ENCODE results near the gene SLC66A3.

SLC66A3 gene

DNA sequence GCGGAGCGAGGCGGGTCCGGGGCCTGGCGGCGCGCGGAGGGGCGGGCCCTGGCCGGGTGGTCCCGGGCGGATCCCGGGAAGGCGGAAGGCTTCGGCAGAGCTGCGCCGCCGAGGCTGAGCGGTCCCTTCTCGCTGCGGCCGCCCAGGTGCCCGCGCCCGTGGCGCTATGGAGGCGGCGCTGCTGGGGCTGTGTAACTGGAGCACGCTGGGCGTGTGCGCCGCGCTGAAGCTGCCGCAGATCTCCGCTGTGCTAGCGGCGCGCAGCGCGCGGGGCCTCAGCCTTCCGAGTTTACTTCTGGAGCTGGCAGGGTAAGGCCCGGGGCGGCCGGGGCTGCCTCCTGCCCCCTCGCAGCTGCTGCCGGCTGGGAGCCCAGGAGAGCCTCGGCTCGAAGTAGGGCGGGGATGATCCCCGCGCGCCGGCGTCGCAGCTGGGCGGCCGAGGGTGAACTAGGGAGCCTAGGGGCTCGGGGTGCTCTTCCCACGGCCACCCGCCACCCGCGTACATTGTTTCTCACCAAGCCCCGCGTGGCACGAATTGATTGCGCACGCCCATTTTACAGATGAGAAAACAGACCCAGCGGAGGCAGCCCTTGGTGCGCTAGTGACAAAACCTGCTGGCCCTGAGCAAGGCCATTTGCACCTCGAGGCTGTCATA lies at the start of gene SLC66A3:
TSS of gene SLC66A3 (plus strand) at position 87 of the 655 bp plus-strand sequence. CDS start at position 167, 80 bp downstream.
- DNase-seq (ENCODE audit: low spot score), result peak; percentile 9

DNA sequence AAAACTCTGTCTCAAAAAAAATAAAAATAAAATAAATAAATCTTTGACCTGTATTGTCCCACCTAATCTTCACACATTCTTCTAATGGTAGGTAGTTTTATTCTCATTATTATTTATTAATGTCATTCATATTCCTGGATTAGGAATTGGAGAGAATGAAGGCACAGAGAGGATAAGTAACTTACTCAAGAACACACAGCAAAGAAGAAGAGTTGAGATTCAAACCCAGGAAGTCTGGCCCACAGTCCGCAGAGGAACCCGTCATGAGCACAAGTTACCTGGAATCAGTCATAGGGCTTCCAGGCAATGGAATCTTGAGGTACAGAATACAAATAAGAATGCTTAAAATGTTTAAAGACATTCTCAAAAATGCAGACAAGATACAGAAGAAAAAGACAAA lies 46.3 kb upstream of the SLC66A3 start:
- no peak for DNase-seq (ENCODE audit: low spot score)

DNA sequence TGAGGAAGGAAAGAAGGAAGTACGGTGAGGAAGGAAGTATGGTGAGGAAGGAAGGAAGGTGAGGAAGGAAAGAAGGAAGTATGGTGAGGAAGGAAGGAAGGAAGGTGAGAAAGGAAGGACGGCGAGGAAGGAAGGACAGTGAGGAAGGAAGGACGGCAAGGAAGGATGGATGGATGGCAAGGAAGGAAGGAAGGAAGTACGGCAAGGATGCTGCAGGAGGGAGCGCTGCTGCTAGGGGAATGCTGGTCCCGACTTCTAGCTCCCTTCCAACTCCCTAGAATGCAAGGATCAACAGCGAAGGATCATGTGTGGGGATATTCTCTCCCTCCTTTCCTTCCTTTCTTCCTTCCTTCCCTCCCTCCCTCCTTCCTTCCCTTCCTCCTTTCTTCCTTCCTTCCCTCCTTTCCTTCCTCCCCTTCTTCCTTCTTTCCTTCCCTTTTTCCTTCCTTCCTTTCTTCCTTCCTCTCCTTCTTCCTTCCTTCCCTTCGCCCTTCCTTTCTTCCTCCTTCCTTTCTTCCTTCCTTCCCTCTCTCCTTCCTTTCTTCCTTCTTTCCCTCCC lies 42.3 kb upstream of the SLC66A3 start:
- DNase-seq (ENCODE audit: low spot score), result no peak

DNA sequence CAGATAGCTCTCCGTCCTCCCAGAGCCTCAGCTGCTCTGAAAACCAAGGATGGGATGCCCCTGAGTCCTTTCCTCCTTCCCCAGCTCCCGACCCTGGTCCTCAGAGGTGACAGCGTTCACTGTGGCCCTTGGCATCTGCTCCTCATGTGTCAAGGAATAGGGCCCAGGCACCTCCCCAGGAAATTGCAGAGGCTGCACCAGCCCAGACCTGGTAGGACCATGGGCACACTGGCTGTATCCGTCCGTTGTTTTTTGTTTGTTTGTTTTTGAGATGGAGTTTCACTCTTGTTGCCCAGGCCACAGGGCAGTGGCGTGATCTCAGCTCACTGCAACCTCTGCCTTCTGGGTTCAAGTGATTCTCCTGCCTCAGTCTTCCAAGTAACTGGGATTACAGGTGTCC lies 37.5 kb upstream of the SLC66A3 start:
- DNase-seq (ENCODE audit: low spot score), result no peak

DNA sequence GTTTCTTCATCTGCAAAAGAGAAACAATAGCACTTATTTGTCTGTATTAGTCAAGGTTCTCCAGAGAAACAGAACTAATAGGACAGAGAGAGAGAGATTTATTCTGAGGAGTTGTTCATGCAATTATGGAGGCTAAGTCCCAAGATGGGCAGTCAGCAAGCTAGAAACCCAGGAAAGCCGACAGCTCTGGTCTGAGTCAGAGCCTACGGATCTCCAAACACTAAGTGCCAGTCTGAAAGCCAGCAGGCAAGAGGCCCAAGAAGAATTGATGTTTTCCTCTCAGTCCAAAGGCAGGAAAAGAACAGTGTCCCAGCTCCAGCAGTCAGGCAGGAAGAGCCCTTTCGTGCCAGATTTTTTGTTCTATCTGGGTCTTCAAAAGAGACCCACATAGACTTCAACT lies 36.5 kb upstream of the SLC66A3 start:
- DNase-seq (ENCODE audit: low spot score), result no peak

DNA sequence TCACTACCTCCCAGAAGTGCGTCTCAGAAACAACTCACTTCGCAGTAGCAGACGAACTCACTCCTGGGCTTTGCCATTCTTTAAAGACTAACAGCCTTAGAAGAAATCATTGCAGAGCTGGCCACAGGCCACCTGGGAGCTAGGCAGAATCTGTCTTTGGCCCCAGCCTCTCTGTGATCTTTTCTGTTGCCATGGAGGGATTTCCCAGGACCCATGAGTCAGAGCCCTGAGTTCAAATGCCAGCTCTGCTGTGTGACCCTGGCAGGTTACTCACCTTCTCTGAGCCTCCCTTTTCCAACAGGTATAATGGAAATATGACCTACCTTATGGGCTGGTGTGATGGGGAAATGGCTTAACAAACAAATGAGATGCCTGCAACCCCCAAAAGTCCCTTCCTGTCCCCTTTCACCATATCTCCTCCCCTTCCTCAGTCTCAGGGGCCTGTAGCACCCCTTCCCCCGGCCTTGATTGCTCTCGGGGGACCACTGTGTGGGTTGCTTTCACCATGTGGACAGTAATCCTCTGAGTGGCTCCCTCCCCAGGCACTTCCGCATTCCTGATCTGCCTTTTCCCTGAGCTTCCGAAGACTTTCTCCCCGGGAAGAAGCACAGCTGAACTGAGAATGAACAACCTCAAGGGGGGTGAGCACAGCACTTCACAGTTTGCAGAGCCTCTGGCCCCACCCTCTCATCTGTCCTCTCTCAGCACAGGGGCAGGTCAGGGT lies 34.0 kb upstream of the SLC66A3 start:
- no peak for DNase-seq (ENCODE audit: low spot score)

DNA sequence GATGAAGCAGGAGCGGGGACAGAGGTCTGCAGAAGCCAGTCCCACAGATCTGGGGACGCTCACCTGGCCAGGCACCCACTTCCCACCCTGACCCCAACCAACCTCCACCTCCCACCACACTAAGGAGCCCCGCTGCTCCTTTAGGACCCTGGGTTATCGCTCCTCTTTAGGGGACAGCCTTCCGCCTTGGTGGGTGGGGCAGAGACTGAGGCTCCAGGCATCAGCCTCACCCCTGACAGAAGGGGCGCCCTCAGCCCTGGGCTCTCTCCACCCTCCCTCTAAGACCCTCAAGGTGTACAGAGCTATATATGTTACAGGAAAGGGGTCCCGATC lies 33.5 kb upstream of the SLC66A3 start:
- DNase-seq (ENCODE audit: low spot score), result no peak

DNA sequence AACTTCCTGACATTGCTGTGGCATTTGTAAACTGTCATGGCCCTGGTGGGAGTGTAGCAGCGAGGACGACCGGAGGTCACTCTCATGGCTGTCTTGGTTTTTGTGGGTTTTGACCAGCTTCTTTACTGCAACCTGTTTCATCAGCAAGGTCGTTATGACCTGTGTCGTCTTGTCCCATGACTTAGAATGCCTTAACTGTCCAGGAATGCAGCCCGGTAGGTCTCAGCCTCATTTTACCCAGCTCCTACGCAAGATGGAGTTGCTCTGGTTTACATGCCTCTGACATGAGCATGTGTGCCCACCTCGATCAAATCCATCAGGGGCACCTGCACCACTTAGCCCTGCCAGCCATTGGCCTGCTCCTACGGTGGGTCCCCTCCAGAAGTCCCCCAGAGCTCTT lies 32.9 kb upstream of the SLC66A3 start:
- no peak for DNase-seq (ENCODE audit: low spot score)

DNA sequence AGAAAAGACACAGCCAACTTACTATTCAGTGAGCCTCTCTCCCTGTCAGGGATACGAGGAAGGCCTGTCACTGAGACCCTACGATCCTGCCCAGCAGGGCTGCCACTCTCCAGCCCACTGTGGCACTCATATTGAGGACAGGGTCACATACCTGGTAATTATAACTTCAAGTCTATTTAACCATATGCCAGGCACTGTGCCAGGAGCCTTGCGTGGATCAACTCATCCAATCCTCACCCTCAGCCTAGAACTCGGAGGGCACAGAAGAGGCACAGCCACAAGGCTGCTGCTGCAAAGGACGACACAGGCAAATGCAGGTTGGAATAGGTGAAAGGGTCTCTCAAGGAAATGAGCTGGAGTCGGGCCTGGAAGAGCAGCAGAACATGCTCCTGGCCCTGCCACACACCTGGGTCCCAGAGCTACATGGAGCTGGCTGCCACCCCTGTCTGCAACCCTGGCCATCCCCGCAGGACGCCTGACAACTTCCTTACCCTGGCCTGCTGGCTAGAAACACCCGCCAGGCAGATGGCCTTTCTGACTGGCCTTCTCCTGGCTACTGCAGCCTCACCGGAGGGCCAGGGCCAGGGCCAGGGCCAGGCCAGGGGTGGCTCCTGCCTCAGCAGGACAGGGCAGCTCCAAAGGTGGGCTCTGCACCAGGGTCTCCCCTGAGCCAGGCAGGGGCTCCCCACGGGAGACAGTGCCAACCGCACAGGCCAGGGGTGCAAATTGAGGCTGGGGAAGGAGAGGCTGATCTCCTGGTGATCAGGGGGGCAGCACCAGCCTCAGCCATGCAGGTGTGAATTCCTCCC lies 32.1 kb upstream of the SLC66A3 start:
- DNase-seq (ENCODE audit: low spot score), result no peak

DNA sequence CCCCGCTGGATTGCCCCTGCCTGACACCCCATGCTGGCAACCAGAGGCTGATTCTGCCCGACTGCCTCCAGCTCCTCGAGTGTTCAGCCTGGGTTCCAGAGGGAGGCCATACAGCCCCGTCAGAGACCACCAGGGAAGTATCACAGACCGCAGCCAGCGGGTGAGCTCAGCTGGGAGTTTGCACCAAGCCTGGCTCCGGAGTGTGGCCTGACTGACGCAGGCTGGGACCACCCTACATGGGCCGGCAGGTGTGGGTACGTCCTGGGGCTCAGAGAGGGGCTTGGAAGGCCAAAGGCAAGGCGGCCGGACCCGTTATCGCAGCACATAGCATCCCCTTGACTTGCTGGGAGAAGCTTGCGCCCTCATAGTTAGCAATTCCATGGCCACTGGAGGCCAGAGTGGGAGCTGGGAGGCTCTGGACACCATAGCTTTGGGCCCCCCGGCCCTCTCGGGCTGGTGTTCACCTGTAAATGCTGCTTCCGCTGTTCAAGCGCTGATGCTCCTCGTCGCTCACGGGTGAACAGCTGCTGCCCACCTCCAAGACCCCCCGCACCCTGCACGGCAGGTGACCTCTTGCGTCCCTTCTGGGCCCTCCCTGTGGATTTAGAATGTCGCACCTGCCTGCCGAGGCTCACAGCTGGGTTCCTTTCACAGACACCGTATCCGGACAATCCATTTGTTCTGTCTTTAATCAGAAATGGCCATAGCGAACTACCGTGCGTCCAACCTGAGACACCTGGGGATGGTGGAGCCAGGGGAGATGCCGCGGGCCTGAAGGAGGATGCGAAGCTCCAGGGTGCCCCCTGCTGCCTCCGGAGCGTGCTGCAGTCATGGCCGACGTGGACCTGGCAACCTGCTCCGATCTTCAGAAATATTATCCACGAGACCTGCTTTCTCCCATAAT lies 31.2 kb upstream of the SLC66A3 start:
- peak; percentile 71 for DNase-seq (ENCODE audit: low spot score)

DNA sequence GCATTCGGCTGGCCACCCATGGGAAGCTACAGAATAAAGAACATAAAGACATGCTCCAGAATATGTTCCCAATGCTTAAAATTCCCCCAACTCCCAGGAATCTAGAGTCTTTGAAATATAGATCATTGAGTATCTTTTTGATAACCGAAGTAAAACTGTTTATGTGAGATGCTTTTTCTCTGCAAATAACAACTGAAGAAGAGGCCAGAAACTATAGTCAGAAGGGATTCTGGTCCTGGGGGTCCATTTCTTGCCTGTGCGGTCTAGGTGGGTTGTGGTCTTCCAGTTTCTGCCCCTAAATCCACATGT lies 30.6 kb upstream of the SLC66A3 start:
- no peak for DNase-seq (ENCODE audit: low spot score)

DNA sequence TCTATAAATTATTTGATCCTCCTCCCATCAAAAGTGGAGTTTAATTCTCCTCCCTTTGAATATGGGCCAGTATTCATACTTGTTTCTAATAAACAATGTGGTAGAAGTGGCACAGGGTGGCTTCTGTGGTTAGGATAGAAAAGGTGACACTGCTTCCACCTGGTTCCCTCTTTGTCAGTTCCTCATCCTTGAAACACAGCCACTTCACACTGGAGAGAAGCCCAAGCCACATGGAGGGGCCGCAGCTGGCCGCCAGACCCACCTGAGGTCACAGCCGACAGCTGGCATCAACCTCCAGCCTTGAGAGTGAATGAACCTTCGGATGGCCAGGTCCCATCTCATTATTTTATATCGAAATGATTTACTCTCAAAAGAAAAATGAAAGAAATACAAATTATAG lies 27.5 kb upstream of the SLC66A3 start:
- DNase-seq (ENCODE audit: low spot score), result no peak

DNA sequence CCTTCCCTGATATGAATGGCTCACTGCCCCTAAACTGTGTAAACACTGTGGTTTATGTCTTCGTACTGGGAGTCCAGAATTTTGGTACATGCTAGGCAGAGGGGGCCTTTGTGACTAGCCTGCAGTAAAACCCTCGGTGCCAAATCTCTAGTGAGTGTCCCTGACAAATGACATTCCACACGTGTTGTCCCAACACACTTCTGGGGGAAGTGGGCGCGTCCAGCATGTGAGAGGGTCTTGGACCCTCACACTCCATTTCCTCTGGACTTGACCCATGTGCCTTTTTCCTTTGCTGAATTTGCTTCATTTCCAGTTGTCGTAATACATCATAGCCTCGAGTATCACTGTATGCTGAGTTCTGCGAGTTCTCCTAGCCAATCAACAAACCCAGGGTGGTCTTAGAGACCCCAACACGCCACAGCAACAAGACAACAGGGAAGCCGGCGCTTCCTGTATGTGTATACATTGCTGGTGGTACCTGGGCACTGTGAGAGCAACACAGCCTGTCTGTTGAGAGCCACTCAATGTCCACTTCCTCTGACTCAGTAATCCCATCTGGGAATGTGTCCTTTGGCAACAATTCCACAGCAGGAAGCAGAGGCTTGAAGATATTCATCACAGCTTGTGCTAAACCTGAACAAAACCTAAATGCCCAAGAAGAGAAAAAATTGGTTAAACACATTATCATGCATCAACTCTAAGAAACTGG lies 26.9 kb upstream of the SLC66A3 start:
- DNase-seq (ENCODE audit: low spot score), result no peak

DNA sequence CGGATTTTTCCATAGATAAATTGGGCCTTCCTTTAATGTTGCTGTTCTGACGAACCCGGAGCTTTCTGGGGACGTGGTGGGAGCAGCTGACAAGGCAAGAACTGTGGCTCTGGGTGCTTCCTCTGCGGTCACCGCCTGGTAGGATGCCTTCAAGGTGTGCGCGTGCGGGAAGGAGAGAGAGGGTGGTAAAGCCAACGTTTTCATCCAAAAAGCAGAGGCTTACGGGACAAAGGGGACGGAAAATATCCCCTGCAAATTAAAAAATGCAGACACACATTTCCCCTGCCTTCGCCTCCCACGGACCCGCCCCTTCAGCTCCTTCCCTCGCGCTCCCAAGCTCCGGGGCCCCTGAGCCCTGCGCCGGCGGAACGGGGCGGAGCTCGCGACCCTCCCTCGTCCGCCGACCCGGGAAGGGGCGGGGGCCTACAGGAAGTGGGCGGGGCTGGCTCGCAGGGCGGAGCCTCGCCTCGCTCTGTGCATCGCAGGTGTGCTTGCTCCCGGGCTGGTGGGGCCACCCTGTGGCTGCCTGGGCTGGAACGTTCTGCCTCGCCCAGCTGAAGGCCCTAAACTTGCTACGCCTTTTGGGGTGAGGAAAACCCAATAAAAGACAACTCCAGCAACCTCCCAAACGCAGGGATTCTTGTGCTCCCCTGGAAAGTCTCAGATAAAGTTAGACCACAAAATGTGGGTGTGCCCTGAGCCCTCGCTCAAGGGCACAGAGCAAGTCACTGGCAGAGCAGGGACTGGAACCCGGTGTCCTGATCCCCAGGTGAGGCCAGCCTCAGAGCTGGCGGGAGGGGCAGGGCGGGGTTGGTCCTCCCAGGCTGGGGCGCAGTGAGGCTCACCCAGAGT lies 25.4 kb upstream of the SLC66A3 start:
- peak; percentile 69 for DNase-seq (ENCODE audit: low spot score)

DNA sequence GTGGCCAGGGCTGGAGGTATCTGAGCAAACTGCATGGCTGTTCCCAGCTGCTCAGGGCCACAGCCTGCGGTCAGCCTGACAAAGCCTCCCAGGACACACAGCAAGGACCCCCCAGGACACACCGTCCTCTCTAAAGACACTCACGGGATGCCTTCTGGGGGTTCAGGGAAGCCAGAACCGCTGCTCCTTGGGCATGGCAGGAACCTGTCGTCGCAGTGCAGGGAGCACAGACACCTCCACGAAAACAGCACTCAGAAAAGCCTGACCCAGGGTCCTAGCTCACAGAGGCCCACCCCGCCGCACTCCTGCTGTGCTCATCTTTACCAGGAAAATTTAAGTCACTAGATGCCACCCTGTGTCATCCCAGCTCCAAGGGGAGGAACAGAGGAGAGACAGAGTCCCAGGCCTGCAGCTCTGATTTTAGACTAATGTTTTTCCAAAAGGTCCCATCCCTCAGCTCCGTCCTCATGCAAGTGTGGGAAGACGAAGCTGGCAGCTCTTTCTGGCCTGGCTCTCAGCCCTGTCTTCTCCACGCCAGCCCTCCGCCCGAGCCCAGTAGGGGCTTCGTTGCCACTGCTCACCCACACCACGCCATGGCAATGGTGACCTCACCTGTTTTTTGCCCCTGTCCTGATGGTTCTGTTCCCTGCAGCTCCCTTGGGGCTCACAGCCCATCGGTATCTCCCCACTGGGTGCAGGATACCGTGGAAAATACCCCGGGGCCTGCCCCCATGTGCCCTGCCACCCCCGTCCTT lies 23.9 kb upstream of the SLC66A3 start:
- DNase-seq (ENCODE audit: low spot score), result no peak

DNA sequence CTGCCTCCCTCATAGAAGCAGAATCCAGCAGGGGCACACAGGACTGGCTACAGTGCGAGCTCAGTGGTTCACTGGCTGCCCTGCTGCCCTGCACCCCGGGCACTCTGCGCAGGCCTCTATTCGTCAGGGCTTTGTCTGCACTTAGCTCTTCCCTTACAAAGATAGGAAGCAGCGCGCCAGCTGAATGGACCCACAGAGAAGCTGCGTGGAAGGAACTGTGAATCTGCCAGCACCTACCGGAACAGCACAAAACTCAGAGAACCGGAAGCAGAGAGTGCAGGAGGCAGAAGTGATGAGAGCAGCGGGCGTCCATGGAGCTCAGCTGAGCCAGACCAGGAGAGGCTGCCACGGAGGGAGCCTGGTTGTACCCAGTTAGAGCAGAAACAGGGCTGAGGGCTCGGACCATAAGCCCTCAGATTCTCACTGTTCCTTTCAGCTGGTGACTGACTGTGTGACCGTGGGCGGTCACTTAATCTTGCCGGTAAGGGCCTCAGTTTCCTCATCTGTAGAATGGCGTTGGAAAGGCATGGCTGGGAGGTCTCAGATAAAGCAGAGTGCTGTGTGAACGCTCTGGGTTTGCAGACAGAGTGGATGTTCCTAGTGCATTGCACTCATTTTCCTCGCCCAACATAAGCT lies 23.1 kb upstream of the SLC66A3 start:
- DNase-seq (ENCODE audit: low spot score), result no peak

DNA sequence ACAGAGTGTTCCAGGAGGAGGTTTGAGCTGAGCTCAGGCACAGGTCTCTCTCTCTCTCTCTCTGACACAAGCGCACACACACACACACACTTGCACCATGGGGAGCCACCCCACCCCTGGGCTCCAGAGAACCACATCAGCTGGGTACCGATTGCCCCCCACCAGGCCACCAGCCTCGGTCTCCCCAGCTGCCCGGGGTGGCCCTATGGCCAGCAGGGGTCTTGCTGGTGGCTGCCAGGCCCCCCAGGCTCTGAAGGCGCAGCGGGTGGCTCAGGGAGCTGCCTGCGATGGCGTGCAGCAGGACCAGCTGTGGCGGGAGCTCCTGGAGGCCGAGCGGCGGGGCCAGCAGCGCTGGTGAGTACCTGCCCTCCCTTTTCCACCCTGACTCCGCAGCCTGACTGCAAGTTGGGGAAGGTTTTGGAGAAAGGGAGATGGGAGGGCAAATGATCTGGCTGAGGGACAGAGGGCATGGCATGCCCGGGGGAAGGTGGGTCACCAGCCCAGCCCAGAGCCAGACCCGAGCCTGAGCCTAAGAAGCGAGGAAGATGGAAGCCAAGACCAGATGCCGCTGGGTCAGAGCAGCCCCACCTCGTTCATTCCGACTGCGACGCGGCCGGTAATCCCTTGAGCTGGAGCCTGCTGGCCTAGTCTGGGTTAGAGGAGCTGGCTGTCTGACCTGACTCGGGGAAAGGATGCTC lies 21.9 kb upstream of the SLC66A3 start:
- no peak for DNase-seq (ENCODE audit: low spot score)

DNA sequence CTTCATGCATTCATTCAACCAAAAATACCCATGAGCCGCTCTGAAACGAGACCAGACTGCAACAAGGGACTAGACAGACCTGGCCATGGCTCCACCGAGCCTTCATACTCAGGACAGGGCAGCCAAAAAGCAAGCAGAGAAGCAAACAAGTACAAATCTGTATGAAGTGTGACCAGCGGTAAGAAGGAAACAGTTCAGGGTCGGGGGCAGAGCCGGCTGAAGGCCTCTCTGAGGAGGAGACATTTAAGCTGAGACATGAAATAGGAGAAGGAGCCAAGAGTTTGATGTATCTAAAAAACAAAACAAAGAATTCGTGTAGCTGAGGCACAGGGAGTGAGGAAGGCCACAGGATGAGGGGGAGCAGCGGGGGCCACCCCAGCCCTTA lies 21.3 kb upstream of the SLC66A3 start:
- no peak for DNase-seq (ENCODE audit: low spot score)

DNA sequence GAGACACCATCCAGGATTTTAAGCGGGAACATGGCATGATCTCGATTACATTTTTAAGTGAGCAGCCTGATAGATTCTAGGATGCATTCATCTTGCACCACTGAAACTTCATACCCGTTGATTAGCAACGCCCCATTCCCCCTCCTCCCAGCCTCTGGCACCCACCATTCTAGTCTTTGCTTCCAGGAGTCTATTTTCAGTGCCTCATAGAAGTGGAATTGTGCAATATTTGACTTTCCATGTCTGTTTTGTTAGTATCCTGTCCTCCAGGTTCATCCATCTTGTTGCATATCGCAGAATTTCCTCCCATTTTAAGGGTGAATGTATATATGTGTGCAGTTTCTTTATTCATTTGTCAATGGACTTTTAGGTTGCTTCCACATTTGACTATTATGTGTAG lies 20.9 kb upstream of the SLC66A3 start:
- no peak for DNase-seq (ENCODE audit: low spot score)
